ENCODE data around the gene SLC39A9. TPM values are rescaled to one million over a fixed set of nuclear protein-coding genes. Genes with fewer than 3 reads are reported as not detected.
"Not testable (repeated sequence)": the region's sequence is repeated elsewhere in the genome, so short reads cannot be mapped to it uniquely, and the experiment has no call there.

SLC39A9 gene
- total and polyA plus RNA-seq, 8 donors, result 12.1 to 121 (median 19.6) TPM

DNA sequence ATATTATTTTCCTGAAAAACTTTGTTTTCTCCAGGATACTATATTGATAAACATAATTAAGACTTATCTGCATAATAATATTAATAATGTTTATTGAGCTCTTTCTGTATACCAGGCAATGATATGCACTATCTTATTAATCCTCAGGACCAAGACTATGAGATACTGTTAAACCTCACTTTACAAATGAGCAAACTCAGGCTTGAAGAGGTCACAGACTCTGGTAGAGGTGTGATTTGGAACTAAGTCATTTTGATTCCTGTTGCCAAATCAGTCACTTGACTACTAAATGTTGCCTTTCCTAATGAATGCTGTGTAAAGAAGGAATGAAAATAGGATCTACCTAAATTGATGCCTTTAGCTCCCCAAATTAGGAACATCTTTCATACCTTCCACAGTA, 7.3 kb downstream of the SLC39A9 start:
- Histone ChIP-seq H3K27ac (no peak overlapping the region), H3K27me3 (no peaks in the 10 kb centered on the region), H3K4me1 (peaks cover 6 to 48% (median 12%) of the 10 kb centered on the region in 4 donors), H3K36me3 (no peaks in the 10 kb centered on the region), H3K9me3 (no peaks in the 10 kb centered on the region), H3K4me3 (no peak overlapping the region)
- TF ChIP-seq POLR2AphosphoS5 (IDR thresholded peaks at IDR 0.05) (no peak), POLR2A (IDR thresholded peaks at IDR 0.05) (no peak), EP300 (IDR thresholded peaks at IDR 0.05) (no peak)
- TF ChIP-seq, protein P1, sequence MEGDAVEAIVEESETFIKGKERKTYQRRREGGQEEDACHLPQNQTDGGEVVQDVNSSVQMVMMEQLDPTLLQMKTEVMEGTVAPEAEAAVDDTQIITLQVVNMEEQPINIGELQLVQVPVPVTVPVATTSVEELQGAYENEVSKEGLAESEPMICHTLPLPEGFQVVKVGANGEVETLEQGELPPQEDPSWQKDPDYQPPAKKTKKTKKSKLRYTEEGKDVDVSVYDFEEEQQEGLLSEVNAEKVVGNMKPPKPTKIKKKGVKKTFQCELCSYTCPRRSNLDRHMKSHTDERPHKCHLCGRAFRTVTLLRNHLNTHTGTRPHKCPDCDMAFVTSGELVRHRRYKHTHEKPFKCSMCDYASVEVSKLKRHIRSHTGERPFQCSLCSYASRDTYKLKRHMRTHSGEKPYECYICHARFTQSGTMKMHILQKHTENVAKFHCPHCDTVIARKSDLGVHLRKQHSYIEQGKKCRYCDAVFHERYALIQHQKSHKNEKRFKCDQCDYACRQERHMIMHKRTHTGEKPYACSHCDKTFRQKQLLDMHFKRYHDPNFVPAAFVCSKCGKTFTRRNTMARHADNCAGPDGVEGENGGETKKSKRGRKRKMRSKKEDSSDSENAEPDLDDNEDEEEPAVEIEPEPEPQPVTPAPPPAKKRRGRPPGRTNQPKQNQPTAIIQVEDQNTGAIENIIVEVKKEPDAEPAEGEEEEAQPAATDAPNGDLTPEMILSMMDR (IDR thresholded peaks at IDR 0.05), result no peak
- DNase-seq, result no peak
- intact Hi-C loops (cut with DNase I; ENCODE audit: low total_unique reads), result no loop called here

DNA sequence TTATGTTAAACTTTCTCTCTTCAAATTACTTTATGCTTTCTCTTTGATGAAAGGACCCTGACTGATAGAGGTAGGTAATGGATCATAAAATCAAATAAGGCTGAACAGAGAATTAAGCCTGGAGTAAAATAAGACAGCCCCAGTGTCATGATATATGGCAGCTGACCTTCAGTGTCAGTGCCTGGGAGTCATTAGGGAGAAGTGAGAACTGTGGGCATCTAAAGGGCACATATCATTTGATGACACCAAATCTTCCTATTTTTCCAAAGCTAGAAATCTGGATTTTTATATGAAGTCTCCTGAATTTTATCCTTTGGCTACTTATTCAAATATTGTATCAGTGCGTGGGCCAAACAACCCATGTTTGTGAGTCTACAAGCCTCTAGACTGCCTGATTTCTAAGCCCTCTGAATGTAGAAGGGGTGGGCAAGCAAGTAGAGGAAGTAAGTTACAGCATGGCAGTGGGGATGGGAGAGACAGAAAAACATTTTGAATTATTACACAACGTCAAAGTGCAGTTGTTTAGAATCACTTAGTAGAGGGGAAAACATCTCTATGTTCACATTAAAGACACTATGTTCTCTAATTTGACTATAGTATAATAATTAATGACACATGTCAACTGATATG, 10.0 kb downstream of the SLC39A9 start:
- WGBS, 5 donors, result 67 to 79% (median 78%) methylated on average over 2 of the region's 2 CpGs
- H3K4me3 ChIP-seq, result no peak overlapping the region

GRCh38 chr14:69413483-69413882, 15.0 kb downstream of the SLC39A9 start:
- DNase-seq, result no peak
- Histone ChIP-seq H3K27me3 (no peaks in the 10 kb centered on the region), H3K36me3 (no peaks in the 10 kb centered on the region), H3K27ac (no peak overlapping the region), H3K4me3 (no peak overlapping the region), H3K4me1 (peaks cover 0 to 23% (median 0%) of the 10 kb centered on the region in 4 donors), H3K9me3 (no peaks in the 10 kb centered on the region)
- 89 to 93% (median 90%) methylated on average over 2 of the region's 2 CpGs for WGBS, 5 donors
- intact Hi-C loops (cut with DNase I; ENCODE audit: low total_unique reads), result no loop called here
- TF ChIP-seq, protein P1 (IDR thresholded peaks at IDR 0.05), result no peak

More for the DNA sequence above, 10.0 kb downstream of the SLC39A9 start:
- no peaks in the 10 kb centered on the region for H3K9me3 ChIP-seq
- intact Hi-C loops (cut with DNase I; ENCODE audit: low total_unique reads), result no loop called here
- H3K27me3 ChIP-seq, result no peaks in the 10 kb centered on the region
- no peak for DNase-seq
- H3K36me3 ChIP-seq, result no peaks in the 10 kb centered on the region
- H3K27ac ChIP-seq, result no peak overlapping the region
- TF ChIP-seq POLR2A (IDR thresholded peaks at IDR 0.05) (no peak), POLR2AphosphoS5 (IDR thresholded peaks at IDR 0.05) (no peak), EP300 (IDR thresholded peaks at IDR 0.05) (no peak)
- TF ChIP-seq, protein P1 (IDR thresholded peaks at IDR 0.05), result no peak
- peaks cover 0 to 29% (median 0%) of the 10 kb centered on the region in 4 donors for H3K4me1 ChIP-seq

- 93 to 99% (median 96%) methylated on average over 4 of the region's 4 CpGs for WGBS, 5 donors
- H3K4me1 ChIP-seq; H3K27ac ChIP-seq; H3K27me3 ChIP-seq; H3K9me3 ChIP-seq; intact Hi-C loops (cut with DNase I; ENCODE audit: low total_unique reads); H3K4me3 ChIP-seq; H3K36me3 ChIP-seq; DNase-seq: not testable (repeated sequence)
Observed at GRCh38 chr14:69416087-69416486, 17.6 kb downstream of the SLC39A9 start.

GRCh38 chr14:69423279-69423678, 24.8 kb downstream of the SLC39A9 start:
- TF ChIP-seq EP300 (IDR thresholded peaks at IDR 0.05), result no peak
- no peak for TF ChIP-seq POLR2A (IDR thresholded peaks at IDR 0.05)
- TF ChIP-seq, protein P1 (IDR thresholded peaks at IDR 0.05), result no peak
- no peak for TF ChIP-seq POLR2AphosphoS5 (IDR thresholded peaks at IDR 0.05)
- no peaks in the 10 kb centered on the region for H3K27me3 ChIP-seq
- peaks cover 0 to 5% (median 0%) of the 10 kb centered on the region in 4 donors for H3K9me3 ChIP-seq
- no peak overlapping the region for H3K4me3 ChIP-seq
- no peaks in the 10 kb centered on the region for H3K4me1 ChIP-seq
- intact Hi-C loops (cut with DNase I; ENCODE audit: low total_unique reads), result no loop called here
- no peak overlapping the region for H3K27ac ChIP-seq
- WGBS, 5 donors, result 95 to 99% (median 98%) methylated on average over 4 of the region's 4 CpGs
- DNase-seq, result no peak
- peaks cover 9 to 51% (median 41%) of the 10 kb centered on the region in 4 donors for H3K36me3 ChIP-seq

All from stomach (tissue), 9 donors.